ENCODE data around the gene CDK13. TPM values are rescaled to one million over a fixed set of nuclear protein-coding genes. Genes with fewer than 3 reads are reported as not detected.

The CDK13 gene
- total and polyA plus RNA-seq, 2 donors (not counting 3 experiments of a cell fraction or from before 2014, with no cell fraction given) = 24.5 to 56.7 TPM

- ChIA-PET CTCF (interaction anchor here (1.6 to 6.3 kb wide), 3 partner anchors 13 to 142 kb away, joined by 3 to 30 read pairs (median 8); no protein-coding TSS in a partner anchor), POLR2A (no interaction called here)
- intact Hi-C loops (cut with micrococcal nuclease) (no loop called here), dilution Hi-C loops (cut with MboI; ENCODE audit: extremely low pct_ligation_motif_present, low sequenced_read_pairs) (no loop called here)
- Histone ChIP-seq H3K4me2 (ENCODE audit: insufficient read depth, low read length) (no peak overlapping the region), H3K4me1 (ENCODE audit: control insufficient read depth, extremely low read depth, insufficient read depth, low read length) (no peaks in the 10 kb centered on the region), H3K36me3 (ENCODE audit: control insufficient read depth in 2 of 2, extremely low read depth in 1 of 2, insufficient read depth in 2 of 2, low read length in 2 of 2) (no peaks in the 10 kb centered on the region), H2AFZ (ENCODE audit: low read depth, low read length) (no peak overlapping the region), H3K27me3 (ENCODE audit: control insufficient read depth in 2 of 2, insufficient read depth in 2 of 2, low read length in 2 of 2) (peaks cover 0 to 4% of the 10 kb centered on the region in 2 experiments), H4K20me1 (replicated peaks; ENCODE audit: control insufficient read depth, extremely low read depth, insufficient read depth, low read length) (no peaks in the 10 kb centered on the region), H3K27ac (ENCODE audit: insufficient read depth, low read depth, low read length) (no peak overlapping the region), H3K79me2 (ENCODE audit: control insufficient read depth, insufficient read depth, low read length) (no peaks in the 10 kb centered on the region), H3K9me3 (replicated peaks; ENCODE audit: control insufficient read depth, insufficient read depth, low read length) (no peaks in the 10 kb centered on the region), H3K4me3 (replicated peaks in 1 of 3; ENCODE audit: insufficient read depth in 1 of 3, low read depth in 1 of 3, low read length in 3 of 3) (no peak overlapping the region), H3K9ac (replicated peaks; ENCODE audit: extremely low read depth, insufficient read depth, low read length) (no peak overlapping the region), H3K9me1 (replicated peaks; ENCODE audit: control insufficient read depth, extremely low read depth, insufficient read depth, low read length) (no peaks in the 10 kb centered on the region)
- no peak for DNase-seq (ENCODE audit: low read depth, low spot score)
- no peak for FAIRE-seq
- TF ChIP-seq MYC (IDR thresholded peaks at IDR 0.05; ENCODE audit: low read depth, low read length) = no peak
- no peak for TF ChIP-seq POLR2A (IDR thresholded peaks at IDR 0.05; ENCODE audit: low read depth, low read length)
- TF ChIP-seq MAX (IDR thresholded peaks at IDR 0.05; ENCODE audit: insufficient read depth, insufficient read length) = no peak
- no peak for TF ChIP-seq GATA2 (IDR thresholded peaks at IDR 0.05; ENCODE audit: insufficient read depth, insufficient read length, low read depth, low read length)
- TF ChIP-seq JUN (IDR thresholded peaks at IDR 0.05; ENCODE audit: borderline replicate concordance, insufficient read depth, insufficient read length, low read depth) = no peak
- TF ChIP-seq EZH2 (IDR thresholded peaks at IDR 0.05; ENCODE audit: borderline replicate concordance, low read depth, low read length, severe bottlenecking) = no peak
- no peak for TF ChIP-seq CTCF (IDR thresholded peaks at IDR 0.05; ENCODE audit: extremely low read depth in 1 of 2, insufficient read depth in 1 of 2, low read depth in 1 of 2, low read length in 2 of 2)
- TF ChIP-seq POLR2AphosphoS5 (IDR thresholded peaks at IDR 0.05; ENCODE audit: insufficient read depth, low read depth, low read length) = no peak
- no peak for TF ChIP-seq FOS (IDR thresholded peaks at IDR 0.05; ENCODE audit: borderline replicate concordance, insufficient read depth, low read length)
- BruUV-seq (replicated peaks) = no TSS peak
Measured at GRCh38 chr7:39910108-39910869, 39.8 kb upstream of the CDK13 start.
